Measurements from ENCODE around the gene LHX4.

DNA sequence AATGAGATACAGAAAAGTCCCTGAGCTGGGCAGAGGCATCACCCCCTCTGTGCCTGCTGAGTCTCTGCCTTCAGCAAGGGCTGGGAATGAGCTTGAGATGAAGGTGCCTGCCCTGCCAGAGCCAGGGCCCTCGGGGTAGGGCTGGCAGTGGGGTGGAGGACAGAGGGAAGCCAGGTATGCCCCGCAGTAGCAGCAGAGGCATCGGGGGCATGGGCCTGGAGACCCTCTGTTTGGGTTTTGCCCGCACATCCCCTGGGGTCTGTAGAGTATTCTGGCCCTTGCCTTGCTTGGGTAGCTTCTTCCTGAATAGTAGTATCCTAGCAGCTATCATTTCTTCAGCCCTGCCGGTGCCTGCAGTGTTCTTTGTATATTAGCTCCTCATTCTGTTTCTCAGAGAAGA, 42.4 kb upstream of the LHX4 start:
- TF ChIP-seq, protein P1, sequence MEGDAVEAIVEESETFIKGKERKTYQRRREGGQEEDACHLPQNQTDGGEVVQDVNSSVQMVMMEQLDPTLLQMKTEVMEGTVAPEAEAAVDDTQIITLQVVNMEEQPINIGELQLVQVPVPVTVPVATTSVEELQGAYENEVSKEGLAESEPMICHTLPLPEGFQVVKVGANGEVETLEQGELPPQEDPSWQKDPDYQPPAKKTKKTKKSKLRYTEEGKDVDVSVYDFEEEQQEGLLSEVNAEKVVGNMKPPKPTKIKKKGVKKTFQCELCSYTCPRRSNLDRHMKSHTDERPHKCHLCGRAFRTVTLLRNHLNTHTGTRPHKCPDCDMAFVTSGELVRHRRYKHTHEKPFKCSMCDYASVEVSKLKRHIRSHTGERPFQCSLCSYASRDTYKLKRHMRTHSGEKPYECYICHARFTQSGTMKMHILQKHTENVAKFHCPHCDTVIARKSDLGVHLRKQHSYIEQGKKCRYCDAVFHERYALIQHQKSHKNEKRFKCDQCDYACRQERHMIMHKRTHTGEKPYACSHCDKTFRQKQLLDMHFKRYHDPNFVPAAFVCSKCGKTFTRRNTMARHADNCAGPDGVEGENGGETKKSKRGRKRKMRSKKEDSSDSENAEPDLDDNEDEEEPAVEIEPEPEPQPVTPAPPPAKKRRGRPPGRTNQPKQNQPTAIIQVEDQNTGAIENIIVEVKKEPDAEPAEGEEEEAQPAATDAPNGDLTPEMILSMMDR (IDR thresholded peaks at IDR 0.05): no peak
- TF ChIP-seq POLR2A (IDR thresholded peaks at IDR 0.05): no peak
